H1 (cell line): ENCODE data around the gene NRXN3. TPM values are rescaled to one million over a fixed set of nuclear protein-coding genes. Genes with fewer than 3 reads are reported as not detected.

Experiments used
- CTCF ChIA-PET: fragments of 300-600 bp; sonication (Branson Sonifier 250); formaldehyde crosslinking; loops from one replicate; lab custom pipeline; 2021; ENCODE audit not compliant: partially characterized antibody; lab: Charles Lee
- POLR2A ChIA-PET: fragments of 300-600 bp; sonication (Branson Sonifier 250); formaldehyde crosslinking; loops from one replicate; lab custom pipeline; 2021; ENCODE audit warnings: inconsistent platforms; ENCODE audit not compliant: partially characterized antibody; lab: Charles Lee
- DNase-seq, 2 experiments: peaks; one replicate each; pipeline versions ENCODE4 v3.0.0 to v3.0.0-alpha.2; 2010 to 2022; ENCODE audit warnings: low spot score in 2 of 2, low read depth in 1 of 2, mixed read lengths in 1 of 2
- FAIRE-seq: peaks from 2 replicates; lab custom pipeline; 2011; peaks lifted over from hg19 to GRCh38; lab: Jason Lieb, UNC
- H2AFZ ChIP-seq: 2 replicates; pipeline ENCODE4 v1.8.1; 2012; ENCODE audit warnings: low read length, inconsistent platforms
- H2AK5ac ChIP-seq: 2 replicates; pipeline ENCODE4 v1.6.1; 2013; ENCODE audit warnings: low read depth, low read length
- H2BK120ac ChIP-seq: replicated peaks from 2 replicates; pipeline ENCODE3; 2013; ENCODE audit warnings: low read depth, low read length, inconsistent platforms
- H2BK12ac ChIP-seq: 2 replicates; pipeline ENCODE4 v1.6.1; 2013; ENCODE audit warnings: low read depth, low read length
- H2BK15ac ChIP-seq: 2 replicates; pipeline ENCODE4 v1.6.1; 2013; ENCODE audit warnings: low read length
- H2BK20ac ChIP-seq: 2 replicates; pipeline ENCODE4 v1.6.1; 2013; ENCODE audit warnings: low read length
- H2BK5ac ChIP-seq: 2 replicates; pipeline ENCODE4 v1.6.1; 2013; ENCODE audit warnings: low read depth, low read length
- H3K14ac ChIP-seq: 2 replicates; pipeline ENCODE4 v1.6.1; 2013; ENCODE audit warnings: inconsistent platforms; ENCODE audit not compliant: insufficient read length
- H3K18ac ChIP-seq: 2 replicates; pipeline ENCODE4 v1.6.1; 2013; ENCODE audit warnings: low read length; ENCODE audit errors: extremely low read depth
- H3K23ac ChIP-seq: 2 replicates; pipeline ENCODE4 v1.6.1; 2013; ENCODE audit warnings: inconsistent platforms; ENCODE audit not compliant: insufficient read length
- H3K23me2 ChIP-seq: 2 replicates; pipeline ENCODE4 v1.6.1; 2013; ENCODE audit warnings: low read depth, low read length
- H3K27ac ChIP-seq: 2 replicates; pipeline ENCODE4 v1.6.1; 2011; ENCODE audit warnings: low read depth, low read length, inconsistent platforms
- H3K27me3 ChIP-seq, 4 experiments: replicated peaks in 1 of 4; 1 replicate in 1 of 4; 2 replicates in 3 of 4; pipeline versions ENCODE4 v1.6.1 to v1.8.1; 2011 to 2013; ENCODE audit warnings: low read length in 3 of 4, mild to moderate bottlenecking in 3 of 4, inconsistent platforms in 2 of 4, mixed read lengths in 2 of 4, moderate library complexity in 1 of 4; ENCODE audit not compliant: control insufficient read depth in 3 of 4, insufficient read depth in 3 of 4; ENCODE audit errors: extremely low read depth in 1 of 4
- H3K36me3 ChIP-seq, 4 experiments: 2 replicates each; pipeline versions ENCODE4 v1.6.1 to v1.8.1; 2011 to 2013; ENCODE audit warnings: mild to moderate bottlenecking in 4 of 4, low read length in 3 of 4, moderate library complexity in 2 of 4, control low read depth in 1 of 4, inconsistent platforms in 1 of 4; ENCODE audit not compliant: insufficient read depth in 4 of 4, control insufficient read depth in 2 of 4
- H3K4ac ChIP-seq: replicated peaks from 2 replicates; pipeline ENCODE3; 2013; ENCODE audit warnings: low read length, low read depth, mixed read lengths, inconsistent platforms; ENCODE audit not compliant: insufficient read length
- H3K4me1 ChIP-seq, 4 experiments: replicated peaks in 1 of 4; 1 replicate in 1 of 4; 2 replicates in 3 of 4; pipeline versions ENCODE4 v1.6.1 to v1.8.1; 2011 to 2013; ENCODE audit warnings: low read length in 3 of 4, inconsistent platforms in 2 of 4, mixed read lengths in 1 of 4; ENCODE audit not compliant: insufficient read depth in 4 of 4, control insufficient read depth in 3 of 4
- H3K4me2 ChIP-seq, 2 experiments: 2 replicates each; pipeline versions ENCODE4 v1.6.1 to v1.8.1; 2011 to 2013; ENCODE audit warnings: low read depth in 2 of 2, low read length in 2 of 2, control low read depth in 1 of 2, inconsistent platforms in 1 of 2, mild to moderate bottlenecking in 1 of 2; ENCODE audit not compliant: insufficient read depth in 1 of 2
- H3K4me3 ChIP-seq, 4 experiments: fragments of 200-600, 300-600 bp in 1 of 4; sonication (generic), shearing (Covaris generic), sonication (Bioruptor Twin) in 1 of 4; 2 replicates each; pipeline versions ENCODE4 v1.5.1 to v1.8.1; 2011 to 2016; ENCODE audit warnings: low read length in 4 of 4, low read depth in 3 of 4, control low read depth in 2 of 4, inconsistent platforms in 2 of 4, mild to moderate bottlenecking in 2 of 4, mixed read lengths in 1 of 4, moderate library complexity in 1 of 4; ENCODE audit not compliant: insufficient read depth in 2 of 4; ENCODE audit errors: extremely low read depth in 1 of 4
- H3K56ac ChIP-seq: replicated peaks from 2 replicates; pipeline ENCODE3; 2013; ENCODE audit warnings: low read depth, mild to moderate bottlenecking, mixed read lengths, low read length, inconsistent platforms; ENCODE audit not compliant: insufficient read length
- H3K79me1 ChIP-seq: 2 replicates; pipeline ENCODE4 v1.6.1; 2013; ENCODE audit warnings: low read depth, low read length, control low read depth
- H3K79me2 ChIP-seq, 2 experiments: 2 replicates each; pipeline versions ENCODE4 v1.6.1 to v1.8.1; 2012 to 2013; ENCODE audit warnings: low read length in 2 of 2, mild to moderate bottlenecking in 2 of 2, inconsistent platforms in 1 of 2; ENCODE audit not compliant: insufficient read depth in 2 of 2, control insufficient read depth in 1 of 2
- H3K9ac ChIP-seq, 4 experiments: replicated peaks in 1 of 4; 1 replicate in 1 of 4; 2 replicates in 3 of 4; pipeline versions ENCODE4 v1.6.1 to v1.8.1; 2011 to 2013; ENCODE audit warnings: low read depth in 3 of 4, low read length in 3 of 4, control low read depth in 2 of 4, mild to moderate bottlenecking in 2 of 4, moderate library complexity in 2 of 4, inconsistent platforms in 1 of 4; ENCODE audit errors: extremely low read depth in 1 of 4
- H3K9me3 ChIP-seq, 2 experiments: 2 replicates each; pipeline versions ENCODE4 v1.6.1 to v1.8.1; 2012 to 2013; ENCODE audit warnings: mild to moderate bottlenecking in 2 of 2, moderate library complexity in 2 of 2, control low read depth in 1 of 2, inconsistent platforms in 1 of 2, low read depth in 1 of 2, low read length in 1 of 2, mixed read lengths in 1 of 2; ENCODE audit not compliant: insufficient read depth in 2 of 2
- H4K20me1 ChIP-seq, 2 experiments: replicated peaks in 1 of 2; 2 replicates each; pipeline versions ENCODE3 to v1.8.1; 2011 to 2013; ENCODE audit warnings: inconsistent platforms in 2 of 2, low read length in 2 of 2, mild to moderate bottlenecking in 1 of 2; ENCODE audit not compliant: insufficient read depth in 2 of 2, control insufficient read depth in 1 of 2
- H4K5ac ChIP-seq: 2 replicates; pipeline ENCODE4 v1.6.1; 2013; ENCODE audit warnings: low read length, low read depth, mixed read lengths, inconsistent platforms; ENCODE audit not compliant: insufficient read length
- H4K8ac ChIP-seq: 2 replicates; pipeline ENCODE4 v1.8.0; 2013; ENCODE audit warnings: mild to moderate bottlenecking, moderate library complexity, low read length, inconsistent platforms; ENCODE audit not compliant: insufficient read depth; ENCODE audit errors: extremely low read depth
- H4K91ac ChIP-seq: replicated peaks from 2 replicates; pipeline ENCODE3; 2013; ENCODE audit warnings: low read length, mixed read lengths, inconsistent platforms; ENCODE audit not compliant: insufficient read length
- CREB1 ChIP-seq: IDR thresholded peaks from 2 replicates; pipeline ENCODE4 v1.6.1; 2012; ENCODE audit warnings: inconsistent platforms
- JUND ChIP-seq: IDR thresholded peaks from 2 replicates; pipeline ENCODE4 v1.6.1; 2011; ENCODE audit warnings: mild to moderate bottlenecking, improper control_type of control experiment, low read length
- KDM5A ChIP-seq: fragments of 200-600 bp; IDR thresholded peaks from 2 replicates; pipeline ENCODE4 v1.7.1; 2012; ENCODE audit warnings: mild to moderate bottlenecking, low read length, inconsistent platforms, mixed read lengths
- RBBP5 ChIP-seq: IDR thresholded peaks from 2 replicates; pipeline ENCODE4 v1.7.1; 2012; ENCODE audit warnings: low read depth, mild to moderate bottlenecking, inconsistent platforms, low read length, moderate library complexity, borderline replicate concordance
- SAP30 ChIP-seq: fragments of 300-600 bp; sonication (generic); IDR thresholded peaks from 2 replicates; pipeline ENCODE4 v1.7.1; 2012; ENCODE audit warnings: low read length, moderate library complexity, mild to moderate bottlenecking, inconsistent platforms; ENCODE audit not compliant: insufficient read depth, insufficient replicate concordance
- SIRT6 ChIP-seq: IDR thresholded peaks from one replicate; pipeline ENCODE4 v1.7.1; 2012; ENCODE audit warnings: low read length, inconsistent platforms
- SP2 ChIP-seq: IDR thresholded peaks from 2 replicates; pipeline ENCODE4 v1.6.1; 2012; ENCODE audit warnings: mild to moderate bottlenecking, low read length, inconsistent platforms
- SP4 ChIP-seq: IDR thresholded peaks from 2 replicates; pipeline ENCODE4 v1.6.1; 2012; ENCODE audit warnings: low read length, inconsistent platforms
- SRF ChIP-seq: IDR thresholded peaks from 2 replicates; pipeline ENCODE4 v1.6.1; 2011; ENCODE audit warnings: mild to moderate bottlenecking, low read depth, low read length, moderate library complexity
- TCF12 ChIP-seq: IDR thresholded peaks from 2 replicates; pipeline ENCODE4 v1.6.1; 2011; ENCODE audit warnings: low read depth, mild to moderate bottlenecking, low read length
- polyA plus RNA-seq, 7 experiments: library from polyadenylated mRNA; depleted of rRNA in 3 of 7; stranded (reverse) in 5 of 7; unstranded in 2 of 7; fragments of >200 nt in 5 of 7; fragments of 200-250 nt in 2 of 7; gene quantifications; 1 replicate in 5 of 7; 2 replicates in 1 of 7; 4 replicates in 1 of 7; pipeline versions ENCODE4 v1.2.1 to v1.2.3, GENCODE V29; 2011 to 2013; ENCODE audit warnings: missing spikeins in 2 of 7, mixed read lengths in 2 of 7
- total RNA-seq: library from RNA; stranded (reverse); fragmentation: NEBNext Ultra II Directional; extraction: Animal tissue kit (Norgen Biotek cat#: 25700); gene quantifications from 2 replicates; pipeline ENCODE4 v1.2.1, GENCODE V29; 2021
- TF ChIP-seq, protein P1 (sequence below), 3 experiments: IDR thresholded peaks; 1 replicate in 2 of 3; 2 replicates in 1 of 3; pipeline versions ENCODE4 v1.5.1 to v1.6.1; 2011; ENCODE audit warnings: low read length in 3 of 3, mild to moderate bottlenecking in 3 of 3, inconsistent platforms in 2 of 3, low read depth in 1 of 3, moderate library complexity in 1 of 3; ENCODE audit not compliant: insufficient read depth in 1 of 3; ENCODE audit errors: control extremely low read depth in 1 of 3
- TF ChIP-seq, protein P2 (sequence below): IDR thresholded peaks from 2 replicates; pipeline ENCODE4 v1.6.1; 2011; ENCODE audit warnings: low read length, improper control_type of control experiment

NRXN3 gene
- total and polyA plus RNA-seq, 2 of the 8 experiments (the other 6 are each of a cell fraction or from before 2014, with no cell fraction given): 2.6 to 4.1 TPM

DNA sequence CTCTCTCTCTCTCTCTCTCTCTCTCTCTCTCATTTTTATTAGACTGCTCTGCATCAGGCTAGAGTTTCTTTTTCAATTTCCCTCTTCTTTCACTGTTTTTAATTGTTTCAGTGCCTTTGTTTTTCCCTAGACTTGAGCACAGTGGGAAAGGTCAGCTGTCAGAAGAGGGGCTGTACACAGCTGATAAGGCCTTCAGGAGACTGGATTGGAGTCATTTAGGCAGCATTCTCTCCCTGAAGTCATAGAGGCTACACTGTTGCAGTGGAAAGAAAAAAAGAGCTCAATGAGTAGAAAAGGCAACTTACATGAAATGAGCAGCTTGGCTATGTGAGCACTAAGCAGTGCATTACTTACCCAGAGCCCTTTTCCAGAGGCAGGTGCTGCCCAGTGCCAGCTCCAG lies 456.9 kb downstream of the NRXN3 start:
- Histone ChIP-seq H3K36me3 (no peaks in the 10 kb centered on the region), H4K8ac (no peak overlapping the region), H3K4me1 (no peaks in the 10 kb centered on the region), H4K20me1 (no peaks in the 10 kb centered on the region), H2BK120ac (no peak overlapping the region), H3K27me3 (no peaks in the 10 kb centered on the region), H3K4me3 (no peak overlapping the region), H3K27ac (no peak overlapping the region), H3K18ac (no peak overlapping the region), H3K9me3 (no peaks in the 10 kb centered on the region), H3K9ac (no peak overlapping the region), H2AFZ (no peak overlapping the region; the same call in 1 of the 2 replicates), H2AK5ac (no peak overlapping the region), H4K5ac (no peak overlapping the region), H3K14ac (no peak overlapping the region), H3K79me2 (no peaks in the 10 kb centered on the region), H3K79me1 (no peaks in the 10 kb centered on the region), H3K23ac (no peak overlapping the region), H2BK15ac (no peak overlapping the region), H3K23me2 (no peaks in the 10 kb centered on the region), H3K4ac (no peak overlapping the region), H4K91ac (no peak overlapping the region), H3K56ac (no peak overlapping the region), H2BK20ac (no peak overlapping the region), H2BK12ac (no peak overlapping the region), H3K4me2 (no peak overlapping the region), H2BK5ac (no peak overlapping the region)
- DNase-seq (no peak), FAIRE-seq (no peak)
- ChIA-PET CTCF (no interaction called here), POLR2A (no interaction called here)
- no peak for TF ChIP-seq SIRT6
- TF ChIP-seq TCF12: no peak
- TF ChIP-seq SAP30: no peak
- no peak for TF ChIP-seq JUND
- TF ChIP-seq SP4: no peak
- TF ChIP-seq, protein P1, sequence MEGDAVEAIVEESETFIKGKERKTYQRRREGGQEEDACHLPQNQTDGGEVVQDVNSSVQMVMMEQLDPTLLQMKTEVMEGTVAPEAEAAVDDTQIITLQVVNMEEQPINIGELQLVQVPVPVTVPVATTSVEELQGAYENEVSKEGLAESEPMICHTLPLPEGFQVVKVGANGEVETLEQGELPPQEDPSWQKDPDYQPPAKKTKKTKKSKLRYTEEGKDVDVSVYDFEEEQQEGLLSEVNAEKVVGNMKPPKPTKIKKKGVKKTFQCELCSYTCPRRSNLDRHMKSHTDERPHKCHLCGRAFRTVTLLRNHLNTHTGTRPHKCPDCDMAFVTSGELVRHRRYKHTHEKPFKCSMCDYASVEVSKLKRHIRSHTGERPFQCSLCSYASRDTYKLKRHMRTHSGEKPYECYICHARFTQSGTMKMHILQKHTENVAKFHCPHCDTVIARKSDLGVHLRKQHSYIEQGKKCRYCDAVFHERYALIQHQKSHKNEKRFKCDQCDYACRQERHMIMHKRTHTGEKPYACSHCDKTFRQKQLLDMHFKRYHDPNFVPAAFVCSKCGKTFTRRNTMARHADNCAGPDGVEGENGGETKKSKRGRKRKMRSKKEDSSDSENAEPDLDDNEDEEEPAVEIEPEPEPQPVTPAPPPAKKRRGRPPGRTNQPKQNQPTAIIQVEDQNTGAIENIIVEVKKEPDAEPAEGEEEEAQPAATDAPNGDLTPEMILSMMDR (IDR thresholded peaks at IDR 0.05; ENCODE audit: control extremely low read depth in 1 of 3, insufficient read depth in 1 of 3, low read depth in 1 of 3, low read length in 3 of 3): no peak
- TF ChIP-seq, protein P2, sequence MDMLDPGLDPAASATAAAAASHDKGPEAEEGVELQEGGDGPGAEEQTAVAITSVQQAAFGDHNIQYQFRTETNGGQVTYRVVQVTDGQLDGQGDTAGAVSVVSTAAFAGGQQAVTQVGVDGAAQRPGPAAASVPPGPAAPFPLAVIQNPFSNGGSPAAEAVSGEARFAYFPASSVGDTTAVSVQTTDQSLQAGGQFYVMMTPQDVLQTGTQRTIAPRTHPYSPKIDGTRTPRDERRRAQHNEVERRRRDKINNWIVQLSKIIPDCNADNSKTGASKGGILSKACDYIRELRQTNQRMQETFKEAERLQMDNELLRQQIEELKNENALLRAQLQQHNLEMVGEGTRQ: no peak
- no peak for TF ChIP-seq KDM5A
- no peak for TF ChIP-seq SP2
- no peak for TF ChIP-seq SRF
- TF ChIP-seq CREB1: no peak
- TF ChIP-seq RBBP5: no peak
